HG03520 (cell line): Measurements from ENCODE around the gene PROKR1.
"Not testable (repeated sequence)": the region's sequence is repeated elsewhere in the genome, so short reads cannot be mapped to it uniquely, and the experiment has no call there.

Experiments
- ATAC-seq: cut with Tn5 transposase; IDR thresholded peaks from one replicate; pipeline ENCODE4 v1.9.1; 2021; ENCODE audit warnings: mild to moderate bottlenecking, moderate library complexity; ENCODE audit not compliant: unreplicated experiment

Gene PROKR1

GRCh38 chr2:68643011-68643873 lies at the start of gene PROKR1:
PROKR1 (plus strand) TSS chr2:68643579; CDS start chr2:68645822, 2,243 bp downstream.
- no peak for ATAC-seq

- no peak for ATAC-seq
Observed at GRCh38 chr2:68594041-68594440, 49.3 kb upstream of the PROKR1 start.

GRCh38 chr2:68594674-68595492 lies 48.5 kb upstream of the PROKR1 start:
- no peak for ATAC-seq

- not testable (repeated sequence) for ATAC-seq
Observed at GRCh38 chr2:68595493-68595785, 47.9 kb upstream of the PROKR1 start.

GRCh38 chr2:68600495-68600894 lies 42.9 kb upstream of the PROKR1 start:
- not testable (repeated sequence) for ATAC-seq

- ATAC-seq = no peak
Observed at GRCh38 chr2:68603059-68603458, 40.3 kb upstream of the PROKR1 start.

- ATAC-seq = no peak
Observed at GRCh38 chr2:68604077-68604476, 39.3 kb upstream of the PROKR1 start.

- ATAC-seq = no peak
Observed at GRCh38 chr2:68605939-68606338, 37.4 kb upstream of the PROKR1 start.

- no peak for ATAC-seq
Observed at GRCh38 chr2:68606759-68607158, 36.6 kb upstream of the PROKR1 start.

- ATAC-seq = no peak
Observed at GRCh38 chr2:68607837-68608236, 35.5 kb upstream of the PROKR1 start.

- no peak for ATAC-seq
Observed at GRCh38 chr2:68612765-68613519, 30.4 kb upstream of the PROKR1 start.

GRCh38 chr2:68620772-68621171 lies 22.6 kb upstream of the PROKR1 start:
- ATAC-seq = no peak

GRCh38 chr2:68623820-68624219 lies 19.6 kb upstream of the PROKR1 start:
- ATAC-seq = no peak

- no peak for ATAC-seq
Observed at GRCh38 chr2:68627615-68628014, 15.8 kb upstream of the PROKR1 start.

GRCh38 chr2:68632021-68632420 lies 11.4 kb upstream of the PROKR1 start:
- no peak for ATAC-seq

GRCh38 chr2:68637047-68637446 lies 6.3 kb upstream of the PROKR1 start:
- no peak for ATAC-seq

GRCh38 chr2:68643874-68644485 lies 601 bp downstream of the PROKR1 start:
- no peak for ATAC-seq

- ATAC-seq = no peak
Observed at GRCh38 chr2:68645523-68645922, 2.1 kb downstream of the PROKR1 start.

GRCh38 chr2:68646303-68646702 lies 2.9 kb downstream of the PROKR1 start:
- ATAC-seq = no peak

- no peak for ATAC-seq
Observed at GRCh38 chr2:68650645-68651044, 7.3 kb downstream of the PROKR1 start.

- ATAC-seq = no peak
Observed at GRCh38 chr2:68653034-68653433, 9.7 kb downstream of the PROKR1 start.
